ENCODE data around the gene CA10. TPM values are rescaled to one million over a fixed set of nuclear protein-coding genes. Genes with fewer than 3 reads are reported as not detected.

Gene CA10
- polyA plus RNA-seq, 1 donor (not counting 4 experiments of a cell fraction or from before 2014, with no cell fraction given), result 2.9 TPM

- dilution Hi-C loops (cut with MboI; ENCODE audit: extremely low pct_ligation_motif_present, low sequenced_read_pairs), result no loop called here
- Histone ChIP-seq H3K4me1 (ENCODE audit: control insufficient read depth, extremely low read depth, insufficient read depth, low read length) (no peaks in the 10 kb centered on the region), H3K27ac (ENCODE audit: control insufficient read depth, insufficient read depth, low read length) (no peak overlapping the region), H3K9ac (ENCODE audit: control insufficient read depth, extremely low read depth, insufficient read depth, low read length) (no peak overlapping the region), H3K4me3 (ENCODE audit: control insufficient read depth in 2 of 3, extremely low read depth in 1 of 3, insufficient read depth in 2 of 3, low read depth in 1 of 3, low read length in 3 of 3) (no peak overlapping the region), H3K4me2 (ENCODE audit: control insufficient read depth, extremely low read depth, insufficient read depth, low read depth, low read length) (no peak overlapping the region), H3K9me1 (ENCODE audit: control insufficient read depth, extremely low read depth, insufficient read depth, low read length) (no peaks in the 10 kb centered on the region), H3K79me2 (ENCODE audit: control insufficient read depth, insufficient read depth, low read length) (no peaks in the 10 kb centered on the region), H3K9me3 (ENCODE audit: control insufficient read depth, low read depth, low read length) (no peaks in the 10 kb centered on the region), H2AFZ (ENCODE audit: control insufficient read depth, low read length) (no peak overlapping the region), H4K20me1 (ENCODE audit: control insufficient read depth, extremely low read depth, insufficient read depth, low read length) (no peaks in the 10 kb centered on the region), H3K27me3 (ENCODE audit: control insufficient read depth, extremely low read depth, insufficient read depth, low read length) (no peaks in the 10 kb centered on the region), H3K36me3 (ENCODE audit: control insufficient read depth in 2 of 2, extremely low read depth in 1 of 2, insufficient read depth in 2 of 2, low read length in 2 of 2) (no peaks in the 10 kb centered on the region)
- DNase-seq (ENCODE audit: low read depth, low spot score) (no peak), FAIRE-seq (no peak)
- TF ChIP-seq CTCF (optimal IDR thresholded peaks at IDR 0.05 in 1 of 3, IDR thresholded peaks at IDR 0.05 in 1 of 3, conservative IDR thresholded peaks at IDR 0.05 in 1 of 3; ENCODE audit: extremely low read depth in 1 of 3, insufficient read depth in 2 of 3, low read length in 3 of 3), result no peak
- TF ChIP-seq EZH2 (IDR thresholded peaks at IDR 0.05; ENCODE audit: low read length), result no peak
These were observed 447.9 kb downstream of the CA10 start for GRCh38 chr17:51710634-51710979.

GRCh38 chr17:51709694-51710633 is 448.6 kb downstream of the CA10 start:
- FAIRE-seq (no peak), DNase-seq (ENCODE audit: low read depth, low spot score) (no peak)
- Histone ChIP-seq H3K4me1 (ENCODE audit: control insufficient read depth, extremely low read depth, insufficient read depth, low read length) (no peaks in the 10 kb centered on the region), H3K79me2 (ENCODE audit: control insufficient read depth, insufficient read depth, low read length) (no peaks in the 10 kb centered on the region), H3K9me3 (ENCODE audit: control insufficient read depth, low read depth, low read length) (no peaks in the 10 kb centered on the region), H3K27ac (ENCODE audit: control insufficient read depth, insufficient read depth, low read length) (no peak overlapping the region), H3K4me2 (ENCODE audit: control insufficient read depth, extremely low read depth, insufficient read depth, low read depth, low read length) (no peak overlapping the region), H3K27me3 (ENCODE audit: control insufficient read depth, extremely low read depth, insufficient read depth, low read length) (no peaks in the 10 kb centered on the region), H4K20me1 (ENCODE audit: control insufficient read depth, extremely low read depth, insufficient read depth, low read length) (no peaks in the 10 kb centered on the region), H3K9me1 (ENCODE audit: control insufficient read depth, extremely low read depth, insufficient read depth, low read length) (no peaks in the 10 kb centered on the region), H2AFZ (ENCODE audit: control insufficient read depth, low read length) (no peak overlapping the region), H3K36me3 (ENCODE audit: control insufficient read depth in 2 of 2, extremely low read depth in 1 of 2, insufficient read depth in 2 of 2, low read length in 2 of 2) (no peaks in the 10 kb centered on the region), H3K4me3 (ENCODE audit: control insufficient read depth in 2 of 3, extremely low read depth in 1 of 3, insufficient read depth in 2 of 3, low read depth in 1 of 3, low read length in 3 of 3) (no peak overlapping the region), H3K9ac (ENCODE audit: control insufficient read depth, extremely low read depth, insufficient read depth, low read length) (no peak overlapping the region)
- TF ChIP-seq CTCF (optimal IDR thresholded peaks at IDR 0.05 in 1 of 3, IDR thresholded peaks at IDR 0.05 in 1 of 3, conservative IDR thresholded peaks at IDR 0.05 in 1 of 3; ENCODE audit: extremely low read depth in 1 of 3, insufficient read depth in 2 of 3, low read length in 3 of 3), result no peak
- TF ChIP-seq EZH2 (IDR thresholded peaks at IDR 0.05; ENCODE audit: low read length), result no peak
- dilution Hi-C loops (cut with MboI; ENCODE audit: extremely low pct_ligation_motif_present, low sequenced_read_pairs), result no loop called here

All from keratinocyte (primary cell).